Measurements from ENCODE around the gene TBC1D10A. TPM values are rescaled to one million over a fixed set of nuclear protein-coding genes. Genes with fewer than 3 reads are reported as not detected.

TBC1D10A gene
- total and polyA plus RNA-seq, 5 experiments from 2014 or later: 56.7 to 83.4 (median 66.7) TPM

DNA sequence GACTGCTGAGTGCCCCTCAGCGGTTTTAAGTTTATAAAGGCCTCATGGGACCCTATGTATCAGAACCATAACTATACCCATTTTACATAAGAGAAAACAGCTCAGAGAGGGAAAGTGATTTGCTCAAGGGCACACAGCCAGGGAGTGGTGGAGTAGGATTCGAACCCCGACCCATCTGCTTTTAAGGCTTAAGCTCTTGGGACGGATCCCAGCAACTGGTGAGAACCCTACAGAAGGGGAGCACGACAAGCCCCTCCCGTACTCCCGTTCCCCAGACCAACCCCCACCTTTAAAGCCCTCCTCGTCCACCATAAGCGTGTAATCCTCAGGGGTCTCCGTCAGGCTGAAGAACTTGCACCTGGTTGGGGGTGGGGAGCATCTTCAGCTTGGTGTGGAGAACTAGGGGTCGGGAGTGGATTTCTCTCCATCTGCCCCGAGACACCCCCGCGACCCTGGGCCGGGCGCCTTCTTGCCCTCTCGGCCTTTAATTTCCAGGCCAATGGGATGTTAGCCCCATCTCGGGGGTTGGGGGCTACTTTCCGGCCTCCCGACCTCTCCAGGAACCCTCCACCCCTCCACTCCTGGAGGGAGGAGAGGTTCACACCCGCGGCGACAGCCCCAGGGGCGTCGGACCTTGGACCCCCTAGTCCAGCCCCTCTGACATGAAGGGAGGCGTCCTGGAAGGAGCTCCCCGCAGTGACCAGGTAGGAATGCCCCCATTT is 38.2 kb downstream of the TBC1D10A start:
- POLR2A ChIA-PET: interaction anchor here (0.9 to 13.0 kb wide), 19 partner anchors 11 to 136 kb away, joined by 3 to 416 read pairs (median 9); partner anchors contain the start of genes CCDC157, MTFP1, OSM and RNF215
- Mint-ChIP-seq H3K4me3 (peak overlapping the region; percentile 83 to 95 (median 92)), H3K27ac (peak overlapping the region; percentile 82 to 96 (median 92)), H3K9me3 (no peaks in the 10 kb centered on the region), H3K4me1 (peaks cover 9 to 55% (median 42%) of the 10 kb centered on the region in 4 donors), H3K27me3 (no peaks in the 10 kb centered on the region), H3K36me3 (peaks cover 0 to 30% (median 15%) of the 10 kb centered on the region in 3 donors)
- DNase-seq: peak in 1 of 10 donors; percentile 26
- ATAC-seq: no peak

GRCh38 chr22:30287648-30288418 is 38.9 kb downstream of the TBC1D10A start:
- peak overlapping the region; percentile 83 to 95 (median 92) for H3K4me3 Mint-ChIP-seq
- ATAC-seq (peak; percentile 35 to 47), DNase-seq (peak; percentile 76 to 95 (median 90))
- no peaks in the 10 kb centered on the region for H3K9me3 Mint-ChIP-seq
- POLR2A ChIA-PET: interaction anchor here (0.8 to 13.0 kb wide), 17 partner anchors 11 to 181 kb away, joined by 3 to 416 read pairs (median 9); partner anchors contain the start of genes CCDC157, MTFP1, OSM and RNF215
- peaks cover 0 to 23% (median 8%) of the 10 kb centered on the region in 3 donors for H3K36me3 Mint-ChIP-seq
- H3K27ac Mint-ChIP-seq: peak overlapping the region; percentile 82 to 96 (median 92)
- peaks cover 11 to 55% (median 43%) of the 10 kb centered on the region in 4 donors for H3K4me1 Mint-ChIP-seq
- no peaks in the 10 kb centered on the region for H3K27me3 Mint-ChIP-seq

GRCh38 chr22:30286813-30287647 is 39.7 kb downstream of the TBC1D10A start:
- Mint-ChIP-seq H3K36me3 (peaks cover 0 to 18% (median 6%) of the 10 kb centered on the region in 3 donors), H3K4me1 (peaks cover 11 to 55% (median 49%) of the 10 kb centered on the region in 4 donors), H3K27ac (peak overlapping the region; percentile 15 to 92 (median 60)), H3K4me3 (peak overlapping the region in 2 of 10 donors; percentile 22 to 71), H3K27me3 (no peaks in the 10 kb centered on the region), H3K9me3 (no peaks in the 10 kb centered on the region)
- POLR2A ChIA-PET: interaction anchor here (0.8 to 13.0 kb wide), 12 partner anchors 10 to 180 kb away, joined by 3 to 416 read pairs (median 49); partner anchors contain the start of genes CCDC157, MTFP1, OSM and RNF215
- peak; percentile 68 to 90 (median 83) for DNase-seq
- ATAC-seq: peak; percentile 9 to 22

DNA sequence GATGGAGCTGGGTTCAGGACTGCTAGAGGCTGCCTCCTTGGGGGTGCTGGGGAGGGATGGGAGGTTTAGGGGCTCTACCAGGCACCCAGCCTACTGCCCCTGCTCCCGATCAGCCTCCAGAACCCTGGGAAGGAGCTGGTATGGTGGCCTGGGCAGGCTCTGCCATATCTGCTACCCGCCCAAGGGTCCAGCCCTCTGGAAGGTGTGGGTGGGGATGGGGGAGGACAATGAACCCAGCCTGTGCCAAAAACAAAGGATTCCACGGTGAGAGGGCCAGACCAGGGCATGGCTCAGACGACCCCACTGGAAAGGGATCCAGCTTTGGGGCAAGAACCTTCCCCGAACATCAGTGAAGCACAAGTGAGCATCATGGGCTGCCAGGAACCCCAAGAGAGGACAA is 40.4 kb downstream of the TBC1D10A start:
- no peaks in the 10 kb centered on the region for H3K9me3 Mint-ChIP-seq
- H3K27ac Mint-ChIP-seq: peak overlapping the region in 5 of 10 donors; percentile 19 to 83 (median 76)
- DNase-seq (no peak), ATAC-seq (no peak)
- H3K27me3 Mint-ChIP-seq: no peaks in the 10 kb centered on the region
- POLR2A ChIA-PET: interaction anchor here (1.0 to 7.7 kb wide), 3 partner anchors 29 to 101 kb away, joined by 3 to 198 read pairs (median 76); partner anchors contain the start of genes CCDC157, RNF215 and SF3A1
- H3K4me3 Mint-ChIP-seq: peak overlapping the region in 1 of 10 donors; percentile 22
- peaks cover 0 to 13% (median 6%) of the 10 kb centered on the region in 3 donors for H3K36me3 Mint-ChIP-seq
- peaks cover 8 to 49% (median 44%) of the 10 kb centered on the region in 4 donors for H3K4me1 Mint-ChIP-seq

GRCh38 chr22:30285846-30286200 is 40.9 kb downstream of the TBC1D10A start:
- POLR2A ChIA-PET: interaction anchor here (1.0 to 7.7 kb wide), 4 partner anchors 19 to 102 kb away, joined by 3 to 198 read pairs (median 40); partner anchors contain the start of genes CCDC157, OSM, RNF215 and SF3A1
- H3K4me1 Mint-ChIP-seq: peaks cover 8 to 46% (median 40%) of the 10 kb centered on the region in 4 donors
- H3K27me3 Mint-ChIP-seq: no peaks in the 10 kb centered on the region
- H3K4me3 Mint-ChIP-seq: no peak overlapping the region
- DNase-seq (no peak), ATAC-seq (no peak)
- peaks cover 0 to 11% (median 6%) of the 10 kb centered on the region in 3 donors for H3K36me3 Mint-ChIP-seq
- no peaks in the 10 kb centered on the region for H3K9me3 Mint-ChIP-seq
- H3K27ac Mint-ChIP-seq: peak overlapping the region in 1 of 10 donors; percentile 27

- POLR2A ChIA-PET: interaction anchor here (0.6 to 7.7 kb wide), 4 partner anchors 19 to 102 kb away, joined by 3 to 198 read pairs (median 4); partner anchors contain the start of genes CCDC157, OSM, RNF215 and SF3A1
- ATAC-seq: no peak
- no peaks in the 10 kb centered on the region for H3K27me3 Mint-ChIP-seq
- peaks cover 5 to 41% (median 35%) of the 10 kb centered on the region in 4 donors for H3K4me1 Mint-ChIP-seq
- no peak for DNase-seq
- H3K27ac Mint-ChIP-seq: no peak overlapping the region
- no peak overlapping the region for H3K4me3 Mint-ChIP-seq
- H3K9me3 Mint-ChIP-seq: no peaks in the 10 kb centered on the region
- peaks cover 0 to 11% (median 6%) of the 10 kb centered on the region in 3 donors for H3K36me3 Mint-ChIP-seq
These were observed 41.4 kb downstream of the TBC1D10A start for GRCh38 chr22:30285176-30285845.

DNA sequence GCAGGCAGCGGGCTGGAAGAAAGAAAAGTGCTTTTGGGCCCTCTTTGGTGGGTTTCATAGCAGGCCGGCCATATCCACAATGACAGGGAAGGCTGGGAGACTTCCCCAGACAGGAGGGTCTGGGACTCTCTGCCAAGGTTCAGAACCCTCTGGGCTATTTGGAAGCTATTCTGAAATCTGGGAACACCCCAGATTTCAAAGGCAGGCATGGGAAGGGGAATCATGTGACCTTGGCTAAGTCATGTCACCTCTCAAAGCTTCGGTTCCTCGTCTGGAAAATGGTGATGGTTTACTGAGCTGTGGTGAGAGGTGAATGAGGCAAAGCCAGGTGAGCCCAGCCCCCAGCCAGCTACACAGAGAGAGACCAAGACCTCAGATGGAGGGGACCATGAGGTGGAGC is 42.1 kb downstream of the TBC1D10A start:
- peaks cover 0 to 11% (median 6%) of the 10 kb centered on the region in 3 donors for H3K36me3 Mint-ChIP-seq
- no peaks in the 10 kb centered on the region for H3K9me3 Mint-ChIP-seq
- no peaks in the 10 kb centered on the region for H3K27me3 Mint-ChIP-seq
- peaks cover 4 to 37% (median 32%) of the 10 kb centered on the region in 4 donors for H3K4me1 Mint-ChIP-seq
- DNase-seq: no peak
- H3K4me3 Mint-ChIP-seq: no peak overlapping the region
- no peak for ATAC-seq
- peak overlapping the region in 1 of 10 donors; percentile 21 for H3K27ac Mint-ChIP-seq
- POLR2A ChIA-PET: interaction anchor here (0.6 to 7.7 kb wide), 3 partner anchors 18 to 103 kb away, joined by 3 to 198 read pairs (median 4); partner anchors contain the start of genes OSM and RNF215

GRCh38 chr22:30284172-30284571 is 42.6 kb downstream of the TBC1D10A start:
- Mint-ChIP-seq H3K4me1 (peaks cover 5 to 39% (median 36%) of the 10 kb centered on the region in 4 donors), H3K27me3 (no peaks in the 10 kb centered on the region), H3K4me3 (no peak overlapping the region), H3K9me3 (no peaks in the 10 kb centered on the region), H3K27ac (peak overlapping the region in 1 of 10 donors; percentile 21), H3K36me3 (peaks cover 0 to 11% (median 6%) of the 10 kb centered on the region in 3 donors)
- POLR2A ChIA-PET: interaction anchor here (0.6 to 1.6 kb wide), 3 partner anchors 18 to 142 kb away, joined by 3 to 4 read pairs (median 3); partner anchors contain the start of gene OSM
- DNase-seq (no peak), ATAC-seq (no peak)

DNA sequence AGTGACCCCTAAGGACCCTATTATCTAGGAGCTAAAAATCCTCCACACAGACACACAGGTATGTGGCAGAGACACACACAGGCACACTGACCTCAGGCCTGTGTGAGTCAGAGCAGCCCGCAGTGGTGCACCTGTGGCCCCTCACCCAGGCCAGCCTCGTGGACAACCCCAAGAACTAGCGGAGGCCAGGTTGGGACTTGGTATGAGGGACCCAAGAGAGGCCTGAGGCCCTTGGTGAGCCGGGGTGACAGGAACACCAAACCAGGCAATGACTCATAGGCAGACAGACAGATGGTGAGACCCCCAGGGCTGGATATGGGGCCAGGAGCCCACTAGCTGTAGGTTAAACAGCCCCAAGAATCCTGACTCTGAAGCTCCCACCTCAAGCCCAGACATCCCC is 43.4 kb downstream of the TBC1D10A start:
- Mint-ChIP-seq H3K4me3 (peak overlapping the region in 1 of 10 donors; percentile 4), H3K36me3 (peaks cover 0 to 11% (median 6%) of the 10 kb centered on the region in 3 donors), H3K4me1 (peaks cover 8 to 41% (median 39%) of the 10 kb centered on the region in 4 donors), H3K27me3 (no peaks in the 10 kb centered on the region), H3K27ac (peak overlapping the region in 2 of 10 donors; percentile 21 to 60), H3K9me3 (no peaks in the 10 kb centered on the region)
- ATAC-seq (no peak), DNase-seq (no peak)
- POLR2A ChIA-PET: interaction anchor here (0.8 to 2.3 kb wide), 4 partner anchors 19 to 143 kb away, joined by 3 to 15 read pairs (median 3); no protein-coding TSS in a partner anchor

- Mint-ChIP-seq H3K9me3 (no peaks in the 10 kb centered on the region), H3K27me3 (no peaks in the 10 kb centered on the region), H3K36me3 (peaks cover 0 to 11% (median 6%) of the 10 kb centered on the region in 3 donors), H3K4me3 (peak overlapping the region in 1 of 10 donors; percentile 4), H3K4me1 (peaks cover 10 to 41% (median 39%) of the 10 kb centered on the region in 4 donors), H3K27ac (no peak overlapping the region)
- no peak for DNase-seq
- POLR2A ChIA-PET: interaction anchor here (1.3 to 2.3 kb wide), 2 partner anchors 19 to 20 kb away, joined by 3 to 15 read pairs; no protein-coding TSS in a partner anchor
- no peak for ATAC-seq
These were observed 44.1 kb downstream of the TBC1D10A start for GRCh38 chr22:30282616-30283046.
